ENCODE data around the gene STX1B. TPM values are rescaled to one million over a fixed set of nuclear protein-coding genes. Genes with fewer than 3 reads are reported as not detected.

STX1B gene
- polyA plus RNA-seq: 2.5 and 3.0 TPM in 2 replicates

DNA sequence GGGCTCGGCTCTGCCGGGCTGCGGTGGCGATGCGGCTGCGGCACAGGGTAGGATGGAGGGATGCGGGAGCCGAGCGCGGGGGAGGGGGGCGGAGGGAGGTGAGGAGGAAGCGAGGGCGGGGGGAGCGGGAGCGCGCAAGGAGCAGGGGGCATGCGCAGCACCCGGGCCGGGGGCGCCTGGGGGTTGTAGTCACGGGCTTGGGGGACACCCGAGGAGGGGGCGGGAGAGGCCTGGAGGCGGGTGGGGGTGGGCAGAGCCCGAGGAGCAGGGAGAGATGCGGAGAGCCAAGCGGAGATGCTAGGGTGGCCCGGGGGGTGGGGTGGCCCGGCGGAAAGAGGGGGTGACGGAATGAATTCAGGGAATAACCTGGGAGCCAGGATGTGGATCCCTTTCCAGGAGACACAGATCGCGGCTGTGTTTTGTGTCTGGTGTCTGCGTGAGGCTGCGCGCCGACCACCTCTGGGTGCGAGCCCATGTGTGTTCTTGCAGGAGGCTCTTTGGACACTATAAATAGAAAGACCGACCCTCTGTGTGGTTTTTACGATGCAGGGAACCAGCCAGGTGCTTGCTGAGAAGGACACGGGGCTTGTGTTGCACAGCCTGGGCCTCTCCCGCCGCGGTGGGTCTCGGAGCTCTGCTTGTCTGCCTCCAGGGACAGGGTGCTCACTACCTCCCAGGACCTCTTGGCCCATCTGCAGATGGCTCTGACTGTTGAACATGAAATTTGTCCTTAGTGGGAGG lies at the start of gene STX1B:
TSS of gene STX1B (minus strand) at position 54 of the 741 bp plus-strand sequence. CDS start 242 bp downstream, outside the sequence.

DNA sequence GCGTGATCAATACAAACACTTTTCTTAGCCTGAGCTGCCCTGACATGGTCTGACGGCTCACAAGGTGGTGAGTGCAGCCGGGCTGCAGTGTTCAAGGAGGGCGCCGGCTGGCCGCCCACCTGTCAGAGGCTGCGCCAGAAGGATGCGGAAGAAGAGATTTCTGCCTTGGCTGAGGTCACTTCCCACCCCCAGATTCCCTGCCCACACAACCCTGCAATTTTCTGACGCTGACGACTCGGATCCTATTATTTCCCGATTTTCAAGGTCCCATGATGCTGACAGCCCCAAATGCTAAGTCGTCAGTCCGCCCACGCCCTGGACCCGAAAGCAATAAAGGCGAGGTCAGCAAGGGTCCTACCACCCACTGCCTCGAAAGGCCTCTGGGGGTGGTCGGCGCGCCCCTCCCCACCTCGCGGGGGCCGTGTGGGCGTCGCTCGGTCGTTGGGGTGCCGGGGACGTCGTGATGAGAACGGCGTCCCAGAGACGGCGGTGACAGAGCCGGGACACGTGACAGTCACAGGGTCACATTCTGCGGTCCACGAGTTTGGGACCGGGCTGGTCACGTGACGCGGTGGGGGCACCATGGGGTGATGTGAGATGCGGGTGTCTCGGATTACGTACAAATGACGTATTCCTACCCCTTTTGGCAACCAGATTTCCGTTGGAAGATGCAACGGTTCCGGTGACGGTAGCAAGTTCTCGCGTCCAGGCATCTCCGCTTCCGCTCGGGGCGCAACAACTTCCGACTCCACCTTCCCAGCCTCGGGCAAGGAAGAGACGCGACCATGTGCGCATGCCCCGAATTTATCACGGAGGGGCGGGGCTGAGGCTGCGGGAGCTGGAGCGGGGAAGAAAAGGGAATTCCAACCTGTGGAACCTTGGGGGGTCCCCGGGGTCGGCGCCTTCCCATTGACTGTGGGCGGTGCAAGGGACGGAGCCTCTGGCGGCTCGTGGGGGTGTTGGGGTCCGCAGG lies 22.6 kb upstream of the STX1B start, which contains the start of gene STX4:
TSS of gene STX4 (plus strand) at position 823 of the 973 bp plus-strand sequence. CDS start 248 bp downstream, outside the sequence.

DNA sequence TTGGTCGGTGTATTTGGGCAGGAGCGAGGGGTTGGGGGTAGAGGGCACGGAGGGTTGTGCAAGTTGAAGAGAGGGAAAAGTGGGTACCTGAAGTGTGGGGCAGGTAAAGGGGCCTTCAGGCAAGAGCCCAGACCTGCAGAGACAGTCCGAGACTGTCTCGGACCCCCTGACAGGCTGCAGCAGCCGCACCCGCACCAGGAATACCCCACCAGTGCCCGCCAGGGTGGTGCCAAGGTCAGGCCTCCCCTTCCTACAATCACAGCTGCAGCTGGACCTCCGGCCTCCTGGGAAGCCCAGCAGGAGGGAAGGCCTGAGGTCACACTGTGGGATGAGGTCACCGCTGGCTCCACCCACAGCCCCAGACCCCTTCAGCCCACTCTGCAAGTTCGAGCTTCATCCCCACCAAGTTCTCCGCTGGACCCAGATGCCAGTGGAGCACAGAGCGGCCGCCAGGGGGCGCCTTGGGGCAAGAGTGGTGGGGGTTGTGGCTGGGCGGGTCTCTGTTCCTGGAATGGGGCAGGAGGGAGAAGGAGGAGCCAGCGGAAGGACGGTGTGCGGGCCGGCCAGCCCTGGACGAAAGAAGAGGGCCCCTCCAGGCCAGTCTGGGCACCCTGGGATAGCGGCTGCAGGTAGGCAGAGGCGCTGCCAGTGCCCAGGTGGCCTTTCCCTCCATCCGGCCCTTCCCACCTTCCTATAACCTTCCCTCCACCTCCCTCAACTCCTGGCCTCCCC lies 25.6 kb downstream of the STX1B start, which contains the start of gene HSD3B7:
TSS of gene HSD3B7 (plus strand) at position 539 of the 732 bp plus-strand sequence. CDS start 452 bp downstream, outside the sequence.

DNA sequence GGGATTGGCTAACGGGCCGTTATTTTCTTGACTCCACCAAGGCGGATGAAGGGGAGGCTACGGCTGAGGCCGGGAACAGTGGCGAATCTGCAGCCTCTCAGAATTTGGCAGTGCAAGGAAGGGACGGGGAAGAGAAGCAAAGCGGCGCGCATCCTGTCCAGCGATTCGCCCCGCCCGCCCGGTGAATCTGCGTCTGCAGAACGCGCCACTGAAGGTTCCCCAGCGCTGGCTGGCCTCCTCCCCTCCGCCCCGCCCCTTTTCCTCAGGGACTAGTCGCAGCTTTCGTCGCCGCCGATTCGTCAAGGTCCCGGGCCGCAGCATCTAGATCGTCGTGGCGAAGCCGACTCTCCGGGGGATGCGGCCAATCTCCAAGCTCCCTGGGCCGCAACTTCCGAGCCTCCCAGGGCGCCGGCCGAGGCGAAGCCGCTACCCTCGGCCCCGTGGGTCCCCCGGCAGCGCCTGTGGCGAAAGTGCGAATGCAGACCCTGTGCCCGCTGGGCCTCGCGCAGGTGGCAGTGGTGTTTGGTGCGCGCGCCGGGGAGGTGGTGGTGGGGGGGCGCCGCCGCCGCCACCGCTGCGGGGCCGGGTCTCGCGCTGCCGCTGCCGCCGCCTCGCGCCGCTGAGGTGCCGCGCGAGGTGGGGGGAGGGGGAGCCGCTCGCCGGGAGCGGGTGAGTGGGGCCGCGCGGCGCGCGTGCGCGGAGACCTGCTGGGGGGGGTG lies 52.8 kb downstream of the STX1B start, which contains the start of gene SETD1A:
TSS of gene SETD1A (plus strand) at position 299 of the 719 bp plus-strand sequence. CDS start 978 bp downstream, outside the sequence.

DNA sequence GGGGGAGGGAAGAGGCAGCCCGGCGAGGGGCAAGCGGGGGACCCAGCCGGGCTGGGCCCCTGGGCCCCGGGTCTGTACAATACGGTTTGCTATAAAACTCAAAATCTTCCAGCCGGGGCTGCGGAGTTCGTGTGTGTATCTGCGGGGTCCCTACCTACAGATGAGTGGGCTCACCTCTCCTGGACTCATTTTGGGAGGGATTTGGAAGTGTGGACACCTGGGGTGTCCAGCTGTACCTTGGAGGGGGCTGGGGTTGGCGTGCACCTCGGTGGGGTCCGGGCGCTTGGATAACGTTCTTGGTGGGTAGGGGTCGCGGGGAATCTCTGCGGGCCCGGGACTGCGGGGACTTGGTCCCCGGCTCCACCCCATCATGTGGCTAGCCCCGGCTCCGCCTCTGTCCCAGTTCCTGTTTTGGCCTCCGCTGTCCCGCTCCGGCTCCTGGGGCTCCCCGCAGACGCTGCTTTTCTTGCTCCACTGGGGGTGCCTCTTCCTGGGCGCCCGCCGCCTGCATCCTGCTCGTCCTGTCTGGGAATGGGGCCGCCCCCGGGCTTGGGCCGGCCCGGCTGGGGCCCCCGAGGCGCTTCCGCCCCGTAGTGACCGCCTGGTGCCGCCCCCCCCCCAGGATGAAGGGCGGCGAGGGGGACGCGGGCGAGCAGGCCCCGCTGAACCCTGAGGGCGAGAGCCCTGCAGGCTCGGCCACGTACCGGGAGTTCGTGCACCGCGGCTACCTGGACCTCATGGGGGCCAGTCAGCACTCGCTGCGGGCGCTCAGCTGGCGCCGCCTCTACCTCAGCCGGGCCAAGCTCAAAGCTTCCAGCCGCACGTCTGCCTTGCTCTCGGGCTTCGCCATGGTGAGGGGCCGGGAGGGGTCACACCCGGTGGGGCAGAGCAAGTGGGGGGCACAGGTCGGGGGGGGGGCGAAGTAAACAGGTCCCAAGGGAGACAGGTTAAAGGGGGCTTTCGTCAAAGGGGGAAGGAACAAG lies 61.5 kb downstream of the STX1B start, which contains the start of gene ORAI3:
TSS of gene ORAI3 (plus strand) at position 402 of the 983 bp plus-strand sequence. CDS start at position 624, 222 bp downstream.

Other genes starting within 250 kb of the STX1B start
- 0.87 and 6.6 TPM in 2 replicates for gene CFAP119, start 248.6 kb downstream of the STX1B start, polyA plus RNA-seq
- gene RNF40, start 248.3 kb downstream of the STX1B start, polyA plus RNA-seq: 21.7 and 28.7 TPM in 2 replicates
- gene ZNF629, start 223.4 kb downstream of the STX1B start, polyA plus RNA-seq: 0.67 and 1.4 TPM in 2 replicates
- 2.1 and 3.7 TPM in 2 replicates for gene BCL7C, start 116.6 kb downstream of the STX1B start, polyA plus RNA-seq
- gene CTF1, start 114.0 kb downstream of the STX1B start, polyA plus RNA-seq: 0.15 TPM in 1 of 2 replicates, not detected in the other
- gene FBXL19, start 87.1 kb downstream of the STX1B start, polyA plus RNA-seq: 0.52 TPM in 1 of 2 replicates, not detected in the other
- 58.6 and 83.0 TPM in 2 replicates for gene ORAI3, start 61.6 kb downstream of the STX1B start, polyA plus RNA-seq
- 0.27 and 0.34 TPM in 2 replicates for gene SETD1A, start 52.9 kb downstream of the STX1B start, polyA plus RNA-seq
- not detected in 2 replicates for gene HSD3B7, start 25.4 kb downstream of the STX1B start, polyA plus RNA-seq
- gene STX4, start 22.9 kb upstream of the STX1B start, polyA plus RNA-seq: 15.6 and 16.6 TPM in 2 replicates
- 0.11 TPM in 1 of 2 replicates, not detected in the other for gene ZNF668, start 63.6 kb upstream of the STX1B start, polyA plus RNA-seq
- 0.20 and 0.43 TPM in 2 replicates for gene ZNF646, start 63.8 kb upstream of the STX1B start, polyA plus RNA-seq
- gene PRSS53, start 78.3 kb upstream of the STX1B start, polyA plus RNA-seq: not detected in 2 replicates
- 47.0 and 48.3 TPM in 2 replicates for gene VKORC1, start 84.2 kb upstream of the STX1B start, polyA plus RNA-seq
- 8.4 and 10.6 TPM in 2 replicates for gene BCKDK, start 97.7 kb upstream of the STX1B start, polyA plus RNA-seq
- gene KAT8, start 107.0 kb upstream of the STX1B start, polyA plus RNA-seq: 16.0 and 16.5 TPM in 2 replicates
- not detected in 2 replicates for gene PRSS8, start 125.1 kb upstream of the STX1B start, polyA plus RNA-seq
- 0.43 and 1.8 TPM in 2 replicates for gene PRSS36, start 139.4 kb upstream of the STX1B start, polyA plus RNA-seq
- 41.0 and 45.9 TPM in 2 replicates for gene FUS, start 169.5 kb upstream of the STX1B start, polyA plus RNA-seq
- 0.41 TPM in 1 of 2 replicates, not detected in the other for gene PYCARD, start 192.1 kb upstream of the STX1B start, polyA plus RNA-seq
- gene TRIM72, start 203.5 kb upstream of the STX1B start, polyA plus RNA-seq: not detected in 2 replicates
- 0.94 and 1.6 TPM in 2 replicates for gene PYDC1, start 206.5 kb upstream of the STX1B start, polyA plus RNA-seq
- not detected in 2 replicates for gene ITGAM, start 249.3 kb upstream of the STX1B start, polyA plus RNA-seq

Measured in Purkinje cell (primary cell).